HG03460 (cell line): Measurements from ENCODE around the gene MTA1.

Experiments used
- ATAC-seq: cut with Tn5 transposase; IDR thresholded peaks from one replicate; pipeline ENCODE4 v1.9.1; 2021; ENCODE audit not compliant: unreplicated experiment

MTA1 gene

GRCh38 chr14:105519946-105520698 lies 100.5 kb downstream of the MTA1 start:
- ATAC-seq, result no peak
